ENCODE data around the gene XKR7. TPM values are rescaled to one million over a fixed set of nuclear protein-coding genes. Genes with fewer than 3 reads are reported as not detected.

XKR7 gene
- total RNA-seq, 3 donors from 2014 or later (not counting 1 experiment from before 2014, with no cell fraction given) = not detected

GRCh38 chr20:31945785-31946184 is 22.2 kb upstream of the XKR7 start:
- Mint-ChIP-seq H3K27ac (no peak overlapping the region), H3K36me3 (peaks cover 9% of the 10 kb centered on the region), H3K9me3 (no peaks in the 10 kb centered on the region), H3K27me3 (ENCODE audit: low read depth in 2 of 2) (no peaks in the 10 kb centered on the region), H3K4me1 (peaks cover 19 to 24% of the 10 kb centered on the region in 2 donors), H3K4me3 (no peak overlapping the region)
- no peak for TF ChIP-seq CTCF (IDR thresholded peaks at IDR 0.05)
- ATAC-seq = no peak
- DNase-seq = no peak
- H3K4me1 ChIP-seq (ENCODE audit: control insufficient read depth, insufficient read depth, low read length) = peaks cover 9% of the 10 kb centered on the region
- 97% methylated on average over 6 of the region's 6 CpGs for WGBS (ENCODE audit: insufficient coverage)
- H3K27ac ChIP-seq (ENCODE audit: low read length) = no peak overlapping the region
- no peak overlapping the region for H3K4me3 ChIP-seq (ENCODE audit: low read length)
- intact Hi-C loops (cut with micrococcal nuclease) = no loop called here
- peaks cover 2% of the 10 kb centered on the region for H3K9me3 ChIP-seq (ENCODE audit: control insufficient read depth, insufficient read depth, low read length)
- peaks cover 50% of the 10 kb centered on the region for H3K36me3 ChIP-seq (ENCODE audit: control insufficient read depth, insufficient read depth, low read length)
- no peaks in the 10 kb centered on the region for H3K27me3 ChIP-seq (ENCODE audit: control insufficient read depth, insufficient read depth, low read length)

GRCh38 chr20:31948008-31948407 is 19.9 kb upstream of the XKR7 start:
- Histone ChIP-seq H3K4me1 (ENCODE audit: control insufficient read depth, insufficient read depth, low read length) (peaks cover 16% of the 10 kb centered on the region), H3K9me3 (ENCODE audit: control insufficient read depth, insufficient read depth, low read length) (peaks cover 2% of the 10 kb centered on the region), H3K36me3 (ENCODE audit: control insufficient read depth, insufficient read depth, low read length) (peaks cover 48% of the 10 kb centered on the region), H3K27me3 (ENCODE audit: control insufficient read depth, insufficient read depth, low read length) (no peaks in the 10 kb centered on the region), H3K27ac (ENCODE audit: low read length) (no peak overlapping the region), H3K4me3 (ENCODE audit: low read length) (no peak overlapping the region)
- ATAC-seq (no peak), DNase-seq (no peak)
- 100% methylated on average over 2 of the region's 2 CpGs for WGBS (ENCODE audit: insufficient coverage)
- TF ChIP-seq CTCF (IDR thresholded peaks at IDR 0.05) = no peak
- Mint-ChIP-seq H3K36me3 (peaks cover 9% of the 10 kb centered on the region), H3K4me3 (no peak overlapping the region), H3K9me3 (no peaks in the 10 kb centered on the region), H3K4me1 (peaks cover 35% of the 10 kb centered on the region in 2 donors), H3K27ac (no peak overlapping the region), H3K27me3 (ENCODE audit: low read depth in 2 of 2) (no peaks in the 10 kb centered on the region)
- intact Hi-C loops (cut with micrococcal nuclease) = no loop called here

- no peak for TF ChIP-seq CTCF (IDR thresholded peaks at IDR 0.05)
- peaks cover 9% of the 10 kb centered on the region for H3K36me3 Mint-ChIP-seq
- Histone ChIP-seq H3K4me3 (ENCODE audit: low read length) (no peak overlapping the region), H3K4me1 (ENCODE audit: control insufficient read depth, insufficient read depth, low read length) (peaks cover 16% of the 10 kb centered on the region), H3K27ac (ENCODE audit: low read length) (no peak overlapping the region), H3K9me3 (ENCODE audit: control insufficient read depth, insufficient read depth, low read length) (peaks cover 2% of the 10 kb centered on the region), H3K27me3 (ENCODE audit: control insufficient read depth, insufficient read depth, low read length) (no peaks in the 10 kb centered on the region), H3K36me3 (ENCODE audit: control insufficient read depth, insufficient read depth, low read length) (peaks cover 40% of the 10 kb centered on the region)
- H3K27me3 Mint-ChIP-seq (ENCODE audit: low read depth in 2 of 2) = peaks cover 5 to 10% of the 10 kb centered on the region in 2 donors
- 86% methylated on average over 9 of the region's 9 CpGs for WGBS (ENCODE audit: insufficient coverage)
- DNase-seq (no peak), ATAC-seq (no peak)
- H3K4me1 Mint-ChIP-seq = peaks cover 35% of the 10 kb centered on the region in 2 donors
- H3K9me3 Mint-ChIP-seq = no peaks in the 10 kb centered on the region
- intact Hi-C loops (cut with micrococcal nuclease) = no loop called here
- H3K4me3 Mint-ChIP-seq = peak overlapping the region; percentile 99
- H3K27ac Mint-ChIP-seq = no peak overlapping the region
Measured at GRCh38 chr20:31949877-31950646, 17.9 kb upstream of the XKR7 start.

- ATAC-seq (no peak), DNase-seq (no peak)
- Mint-ChIP-seq H3K36me3 (peaks cover 9% of the 10 kb centered on the region), H3K4me3 (peak overlapping the region; percentile 99), H3K9me3 (no peaks in the 10 kb centered on the region), H3K4me1 (peaks cover 35% of the 10 kb centered on the region in 2 donors), H3K27me3 (ENCODE audit: low read depth in 2 of 2) (peaks cover 13 to 21% of the 10 kb centered on the region in 2 donors), H3K27ac (peak overlapping the region; percentile 91 to 98)
- H3K27ac ChIP-seq (ENCODE audit: low read length) = peak overlapping the region; percentile 62
- peaks cover 2% of the 10 kb centered on the region for H3K9me3 ChIP-seq (ENCODE audit: control insufficient read depth, insufficient read depth, low read length)
- H3K27me3 ChIP-seq (ENCODE audit: control insufficient read depth, insufficient read depth, low read length) = no peaks in the 10 kb centered on the region
- 6% methylated on average over 6 of the region's 6 CpGs for WGBS (ENCODE audit: insufficient coverage)
- TF ChIP-seq CTCF (IDR thresholded peaks at IDR 0.05) = no peak
- intact Hi-C loops (cut with micrococcal nuclease) = no loop called here
- H3K36me3 ChIP-seq (ENCODE audit: control insufficient read depth, insufficient read depth, low read length) = peaks cover 29% of the 10 kb centered on the region
- H3K4me3 ChIP-seq (ENCODE audit: low read length) = peak overlapping the region; percentile 92
- H3K4me1 ChIP-seq (ENCODE audit: control insufficient read depth, insufficient read depth, low read length) = peaks cover 16% of the 10 kb centered on the region
Measured at GRCh38 chr20:31951203-31951529, 16.8 kb upstream of the XKR7 start.
